Cardiac fibroblast (primary cell): ENCODE data around the gene SP7.

Source experiments
- DNase-seq, 2 donors: peaks; one replicate each; pipeline versions ENCODE4 v3.0.0 to v3.0.0-alpha.2; 2010; ENCODE audit warnings: low read depth in 2 of 2
- H3K4me3 ChIP-seq, 2 donors: replicated peaks in 1 of 2; 1 replicate in 1 of 2; 2 replicates in 1 of 2; pipeline ENCODE4 v1.5.1; 2011; ENCODE audit warnings: low read depth in 2 of 2, low read length in 2 of 2, mild to moderate bottlenecking in 2 of 2, moderate library complexity in 1 of 2
- TF ChIP-seq, protein P1 (sequence below): IDR thresholded peaks from one replicate; pipeline ENCODE4 v1.5.1; 2011; ENCODE audit warnings: low read depth, mild to moderate bottlenecking, low read length, inconsistent platforms

SP7 gene

DNA sequence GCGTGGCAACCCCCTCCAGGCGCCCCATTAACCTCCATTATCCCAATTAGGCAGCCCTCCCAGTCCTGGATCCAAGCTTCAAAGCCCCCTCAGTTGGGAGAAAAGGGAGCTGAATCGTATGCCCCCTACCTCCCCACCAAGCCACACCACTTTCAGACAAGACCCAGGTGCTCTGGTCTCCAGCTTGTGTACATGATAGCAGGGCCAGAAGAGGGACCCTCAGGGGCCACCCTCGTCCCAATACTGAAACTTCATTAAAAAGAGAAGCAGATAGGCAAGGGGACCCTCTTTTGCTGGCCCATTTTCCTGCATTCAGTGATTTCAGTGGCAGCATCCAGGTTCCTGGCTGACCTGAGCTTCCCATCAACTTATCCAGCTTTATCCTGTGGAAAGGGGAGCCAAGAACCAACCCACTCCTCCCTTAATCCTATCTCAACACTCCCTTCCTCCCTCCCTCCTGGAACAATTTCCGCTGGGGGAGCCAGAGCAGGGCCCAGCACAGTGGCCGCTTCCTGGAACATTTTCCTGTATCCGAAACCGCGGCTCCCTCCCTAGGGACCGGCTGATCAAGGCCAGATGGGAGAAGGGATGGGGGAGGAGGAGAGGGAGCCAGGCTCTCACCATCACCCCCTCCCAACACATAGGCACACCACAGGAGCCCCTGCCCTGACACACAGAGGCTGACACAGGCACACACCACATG lies 9.5 kb upstream of the SP7 start:
- DNase-seq, result peak; percentile 64 to 75

DNA sequence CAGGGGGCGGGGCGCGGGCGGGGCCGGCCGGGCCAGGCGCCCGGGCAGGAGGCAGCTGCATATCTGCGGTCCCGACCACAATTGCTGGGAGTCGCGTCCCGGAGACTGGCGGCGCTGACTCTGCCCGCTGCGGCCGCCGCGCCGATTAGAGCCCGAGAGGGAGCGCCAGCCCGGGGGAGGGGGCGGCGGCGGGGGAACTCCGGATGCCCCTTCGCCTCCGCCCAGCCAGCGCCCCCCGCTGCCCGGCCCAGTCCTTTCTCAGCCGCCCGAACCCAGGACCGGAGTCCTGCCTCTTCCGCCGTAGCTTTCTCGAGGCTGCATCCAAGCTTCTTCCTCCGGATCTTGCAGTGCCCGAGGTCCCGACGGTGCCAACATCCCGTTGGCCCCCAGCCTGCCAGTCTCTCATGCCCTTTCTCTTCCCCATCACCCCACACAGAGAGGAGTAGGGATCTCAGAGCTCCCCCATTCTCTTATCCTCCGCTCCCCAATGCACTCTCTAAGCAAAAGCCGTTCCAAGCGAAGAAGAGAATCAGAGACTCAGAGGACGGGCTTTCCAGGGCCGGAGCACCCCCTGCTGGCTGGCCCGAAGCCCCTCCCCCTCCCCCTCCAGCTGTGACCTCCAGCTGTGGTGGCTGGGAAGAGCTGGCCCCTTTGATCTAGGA lies 8.8 kb upstream of the SP7 start:
- peak overlapping the region; percentile 59 to 60 for H3K4me3 ChIP-seq
- TF ChIP-seq, protein P1, sequence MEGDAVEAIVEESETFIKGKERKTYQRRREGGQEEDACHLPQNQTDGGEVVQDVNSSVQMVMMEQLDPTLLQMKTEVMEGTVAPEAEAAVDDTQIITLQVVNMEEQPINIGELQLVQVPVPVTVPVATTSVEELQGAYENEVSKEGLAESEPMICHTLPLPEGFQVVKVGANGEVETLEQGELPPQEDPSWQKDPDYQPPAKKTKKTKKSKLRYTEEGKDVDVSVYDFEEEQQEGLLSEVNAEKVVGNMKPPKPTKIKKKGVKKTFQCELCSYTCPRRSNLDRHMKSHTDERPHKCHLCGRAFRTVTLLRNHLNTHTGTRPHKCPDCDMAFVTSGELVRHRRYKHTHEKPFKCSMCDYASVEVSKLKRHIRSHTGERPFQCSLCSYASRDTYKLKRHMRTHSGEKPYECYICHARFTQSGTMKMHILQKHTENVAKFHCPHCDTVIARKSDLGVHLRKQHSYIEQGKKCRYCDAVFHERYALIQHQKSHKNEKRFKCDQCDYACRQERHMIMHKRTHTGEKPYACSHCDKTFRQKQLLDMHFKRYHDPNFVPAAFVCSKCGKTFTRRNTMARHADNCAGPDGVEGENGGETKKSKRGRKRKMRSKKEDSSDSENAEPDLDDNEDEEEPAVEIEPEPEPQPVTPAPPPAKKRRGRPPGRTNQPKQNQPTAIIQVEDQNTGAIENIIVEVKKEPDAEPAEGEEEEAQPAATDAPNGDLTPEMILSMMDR, result peak; percentile 78
- DNase-seq, result peak; percentile 77 to 82

More for the DNA sequence above, 9.5 kb upstream of the SP7 start:
- TF ChIP-seq, protein P1, result no peak
- peak overlapping the region; percentile 59 to 60 for H3K4me3 ChIP-seq

DNA sequence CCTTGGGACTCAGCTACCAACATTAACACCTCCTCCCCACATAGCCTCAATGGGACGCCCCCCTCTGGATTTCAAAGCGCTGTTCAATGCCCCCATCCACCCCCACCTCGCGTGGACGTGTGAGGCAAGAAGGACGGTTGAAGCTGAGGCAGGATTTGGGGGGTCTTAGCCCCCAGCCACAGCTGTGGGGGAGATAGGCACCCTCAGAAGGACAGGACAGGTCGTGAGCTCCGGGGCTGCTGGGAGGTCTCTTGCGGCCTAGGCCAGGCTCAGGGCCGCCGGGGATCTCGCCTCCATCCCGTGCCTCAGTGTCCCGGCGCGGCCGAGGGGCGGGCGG lies 8.3 kb upstream of the SP7 start:
- DNase-seq, result no peak
- peak overlapping the region; percentile 43 to 60 for H3K4me3 ChIP-seq
- TF ChIP-seq, protein P1, result no peak

DNA sequence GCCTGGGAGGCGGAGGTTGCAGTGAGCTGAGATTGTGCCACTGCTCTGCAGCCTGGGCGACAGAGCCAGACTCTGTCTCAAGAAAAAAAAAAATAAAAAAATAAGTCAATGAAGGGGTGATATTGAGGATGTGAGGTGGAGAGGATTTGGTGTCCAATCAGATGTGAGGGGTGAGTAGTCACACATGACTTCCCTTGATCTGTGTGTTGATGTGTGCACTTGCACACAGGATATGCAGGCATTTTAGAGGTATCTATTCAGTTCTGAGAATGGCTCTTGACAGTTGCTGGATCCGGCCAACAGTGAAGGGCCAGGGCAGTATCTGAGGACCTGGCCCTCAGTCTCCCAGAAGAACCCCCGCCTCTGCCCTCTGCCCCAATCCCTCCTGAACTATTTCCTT lies 7.8 kb upstream of the SP7 start:
- TF ChIP-seq, protein P1, result no peak
- DNase-seq, result no peak
- no peak overlapping the region for H3K4me3 ChIP-seq

DNA sequence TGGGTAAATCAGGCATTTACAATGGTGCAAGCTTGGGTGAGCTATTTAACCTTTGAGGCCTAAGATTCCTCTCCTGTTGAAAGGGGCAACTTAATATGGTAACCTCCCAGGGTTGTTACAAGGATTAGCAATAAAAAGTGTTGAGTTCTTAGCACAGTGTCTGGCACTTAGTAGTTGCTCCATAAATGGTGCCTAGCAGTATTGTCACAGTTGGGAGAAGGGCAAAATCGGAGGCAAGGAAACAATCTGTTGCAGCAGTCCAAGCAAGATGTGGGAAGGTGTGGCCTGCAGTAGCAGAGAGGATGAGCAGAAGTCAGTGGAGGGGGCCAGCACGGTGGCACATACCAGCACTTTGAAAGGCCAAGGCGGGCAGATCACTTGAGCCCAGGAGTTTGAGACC lies 7.3 kb upstream of the SP7 start:
- no peak for DNase-seq
- TF ChIP-seq, protein P1, result no peak
- H3K4me3 ChIP-seq, result no peak overlapping the region

DNA sequence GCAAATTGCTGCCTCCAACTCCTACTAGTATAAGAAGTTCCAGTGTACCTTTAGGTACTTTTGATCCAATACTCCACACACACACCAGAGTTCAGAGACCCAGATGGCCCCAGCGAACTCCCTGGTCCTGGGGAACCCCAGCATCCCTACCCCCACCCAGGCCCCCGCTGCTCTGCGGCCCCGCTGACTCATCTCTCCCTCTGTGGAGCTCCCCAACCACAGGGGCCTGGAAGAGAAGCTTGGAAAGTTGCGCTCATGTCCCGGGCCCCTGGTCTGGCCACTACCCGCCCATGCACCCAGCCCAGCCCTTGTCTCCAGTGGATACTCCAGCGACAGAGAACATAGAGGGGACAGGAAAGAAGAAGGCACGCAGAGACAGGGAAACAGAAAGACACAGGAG lies 4.2 kb upstream of the SP7 start:
- TF ChIP-seq, protein P1, result no peak
- H3K4me3 ChIP-seq, result no peak overlapping the region
- no peak for DNase-seq
